ENCODE measurements around the gene WWOX.
"Not testable (repeated sequence)": the region's sequence is repeated elsewhere in the genome, so short reads cannot be mapped to it uniquely, and the experiment has no call there.

The WWOX gene

DNA sequence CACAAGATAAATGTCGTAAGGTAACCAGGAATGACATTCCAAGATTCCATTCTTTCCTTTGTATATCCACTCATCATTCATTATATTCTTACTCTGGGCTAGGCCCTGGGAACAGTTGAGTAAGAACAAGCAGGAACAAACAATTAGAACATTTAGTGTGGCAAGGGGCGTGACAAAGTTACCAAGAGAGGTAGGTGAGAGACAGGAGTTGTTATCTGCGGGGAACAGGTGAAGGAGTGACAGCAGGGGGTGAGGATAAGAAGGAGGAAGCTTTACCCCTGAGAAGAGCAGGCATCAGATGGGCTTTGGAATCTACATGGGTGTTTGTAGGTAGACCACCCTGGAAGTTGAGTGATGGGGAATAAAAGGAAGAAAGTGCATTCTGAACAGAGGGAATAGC, 568.9 kb downstream of the WWOX start:
- no peak for DNase-seq

DNA sequence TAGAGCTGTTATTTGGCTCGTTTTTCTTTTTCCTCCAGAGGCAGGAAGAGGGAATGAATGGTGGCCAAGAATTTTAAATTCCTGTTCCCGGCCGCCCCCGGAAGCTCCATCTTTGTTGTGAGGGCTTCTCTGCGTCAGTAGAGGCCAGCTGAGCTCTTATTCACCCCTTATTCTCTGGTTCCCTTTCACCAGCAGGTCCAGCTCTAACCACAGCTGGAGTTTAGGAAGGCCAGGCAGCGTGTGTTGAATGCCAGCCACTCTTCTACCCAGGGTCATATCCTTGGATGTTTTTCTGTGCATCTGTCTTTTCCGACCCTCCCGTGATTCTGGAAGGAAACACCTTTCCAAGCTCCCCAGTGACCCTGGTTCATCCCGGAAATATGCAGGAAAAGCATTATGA, 570.5 kb downstream of the WWOX start:
- DNase-seq, result no peak

- no peak for DNase-seq
These were observed 573.5 kb downstream of the WWOX start for GRCh38 chr16:78672779-78673556.

DNA sequence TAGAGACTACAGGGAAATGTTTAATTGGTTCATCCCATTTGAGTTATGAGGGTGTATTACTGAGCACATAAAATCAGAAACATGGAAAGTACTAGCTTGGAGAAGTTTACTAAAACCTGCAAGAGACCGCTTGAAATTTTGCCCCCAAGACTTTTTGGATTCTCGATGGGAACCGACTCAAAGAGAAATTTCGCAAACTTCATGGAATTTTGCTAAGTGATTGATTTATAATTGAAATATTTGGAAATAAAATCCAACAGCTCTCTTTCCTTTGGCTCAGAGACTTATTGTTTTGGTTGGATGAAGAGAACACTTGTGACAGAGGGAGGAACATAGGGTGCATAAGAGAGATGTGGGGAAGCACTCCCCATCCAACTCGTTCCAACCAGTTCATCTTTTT, 574.4 kb downstream of the WWOX start:
- DNase-seq, result no peak

DNA sequence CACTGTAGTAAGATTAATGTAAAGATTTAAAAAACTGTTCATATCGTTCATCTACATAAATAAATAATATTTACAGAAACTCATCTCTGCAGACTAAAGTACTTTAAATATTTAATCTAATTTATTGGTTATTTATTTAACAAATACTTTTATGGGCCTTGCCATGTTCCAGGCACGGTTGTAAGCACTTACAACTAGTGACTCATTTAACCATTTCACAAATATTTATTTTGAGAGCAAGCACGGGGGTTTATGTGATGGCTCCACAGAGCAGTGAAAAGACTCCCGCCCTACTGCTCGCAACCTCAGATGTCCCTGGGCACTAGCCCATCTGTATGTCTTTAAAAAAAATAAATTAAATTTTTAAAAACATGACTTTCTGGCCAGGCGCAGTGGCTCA, 575.9 kb downstream of the WWOX start:
- DNase-seq, result no peak

- no peak for DNase-seq
These were observed 576.7 kb downstream of the WWOX start for GRCh38 chr16:78675951-78676792.

DNA sequence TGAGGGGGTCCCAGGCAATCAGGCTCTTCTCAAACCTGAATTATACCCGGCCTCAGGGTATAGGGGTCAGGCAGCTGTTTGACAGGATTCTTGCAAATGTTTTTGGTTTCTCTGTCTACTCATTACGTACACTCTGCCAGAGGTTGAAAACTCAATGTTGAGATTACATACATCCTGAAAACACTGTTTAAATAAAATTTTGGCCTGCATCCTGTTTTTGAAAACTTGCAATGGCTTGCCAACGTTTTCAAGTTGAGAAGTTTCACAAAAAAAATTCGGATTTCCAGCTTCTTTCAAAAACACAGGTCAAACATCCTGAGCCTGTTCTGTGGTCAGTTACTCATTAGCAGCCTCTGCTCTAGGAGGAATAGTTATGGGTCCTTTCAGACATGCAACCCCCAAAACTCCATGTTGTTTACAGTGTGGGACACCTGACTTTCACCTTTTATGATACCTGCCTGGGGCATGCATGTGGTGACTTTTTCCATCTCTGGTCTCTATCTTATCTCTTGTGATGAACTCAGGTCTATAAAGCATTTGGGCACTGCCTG, 577.8 kb downstream of the WWOX start:
- DNase-seq, result no peak

- DNase-seq, result no peak
These were observed 580.1 kb downstream of the WWOX start for GRCh38 chr16:78679546-78679945.

GRCh38 chr16:78681743-78682142, 582.3 kb downstream of the WWOX start:
- DNase-seq, result no peak

GRCh38 chr16:78684030-78684611, 584.7 kb downstream of the WWOX start:
- DNase-seq, result no peak

GRCh38 chr16:78684655-78685375, 585.4 kb downstream of the WWOX start:
- no peak for DNase-seq

DNA sequence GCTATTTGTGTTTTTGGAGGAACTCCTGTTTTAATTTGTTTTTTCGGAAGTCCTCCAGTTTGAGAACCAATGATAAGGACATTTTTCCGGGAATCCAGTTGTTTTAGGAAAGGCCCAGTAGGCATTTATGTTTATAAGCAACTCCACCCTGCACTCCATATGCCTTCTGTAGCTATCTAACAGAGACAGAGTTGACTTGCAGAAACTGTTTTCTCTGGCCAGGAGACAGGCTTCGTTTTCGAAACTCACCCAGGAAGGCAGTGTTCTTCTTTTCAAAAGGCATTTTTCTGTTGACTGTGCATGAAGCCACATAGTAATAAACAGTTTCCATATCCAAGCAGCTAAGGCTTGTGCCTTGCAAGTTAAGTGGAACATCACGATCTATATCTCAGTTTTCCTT, 587.1 kb downstream of the WWOX start:
- no peak for DNase-seq

- DNase-seq, result peak; percentile 13 to 64
These were observed 589.6 kb downstream of the WWOX start for GRCh38 chr16:78689028-78689427.

GRCh38 chr16:78689536-78689935, 590.1 kb downstream of the WWOX start:
- peak in 1 of 2 experiments; percentile 29 for DNase-seq

- DNase-seq, result no peak
These were observed 591.1 kb downstream of the WWOX start for GRCh38 chr16:78690510-78690909.

- DNase-seq, result not testable (repeated sequence)
These were observed 592.3 kb downstream of the WWOX start for GRCh38 chr16:78691746-78692145.

DNA sequence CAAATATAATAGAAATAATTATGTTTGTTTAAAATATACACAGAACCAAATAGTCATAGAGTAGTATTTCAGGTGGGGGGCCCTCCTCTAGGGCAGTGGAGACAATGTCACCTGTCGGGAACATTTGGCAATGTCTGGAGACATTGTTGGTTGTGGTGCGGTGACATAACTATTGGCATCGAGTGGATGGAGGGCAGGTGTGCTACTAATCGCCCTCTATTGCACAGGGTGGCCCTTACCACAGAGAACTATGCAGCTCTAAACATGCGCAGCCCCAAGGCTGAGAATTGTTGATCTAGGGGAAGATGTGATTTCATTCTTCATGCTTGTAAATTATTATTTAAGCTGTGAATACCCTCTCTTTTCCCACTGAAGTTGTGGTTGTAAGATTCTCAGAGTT, 594.0 kb downstream of the WWOX start:
- no peak for DNase-seq

GRCh38 chr16:78694414-78694813, 595.0 kb downstream of the WWOX start:
- peak in 1 of 2 experiments; percentile 57 for DNase-seq

DNA sequence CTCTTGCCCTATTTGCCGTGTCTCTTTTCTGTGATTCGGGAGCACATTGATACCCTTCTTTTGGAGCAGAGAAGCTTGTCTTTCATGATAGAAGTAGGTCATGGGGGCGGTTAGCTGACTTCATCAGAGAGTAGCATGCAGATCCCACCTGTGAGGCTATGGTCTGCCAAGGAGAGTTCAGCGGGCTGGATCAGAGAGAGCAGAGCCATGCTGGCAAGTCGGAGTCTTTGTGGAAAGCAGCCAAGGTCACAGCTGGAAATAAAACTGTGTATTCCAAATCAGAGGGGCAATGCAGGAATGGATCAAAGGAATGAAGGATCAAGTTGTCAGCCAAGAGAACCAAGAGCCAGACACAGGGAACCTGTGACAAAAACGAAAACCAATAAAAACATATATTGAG, 595.9 kb downstream of the WWOX start:
- DNase-seq, result no peak

- DNase-seq, result no peak
These were observed 597.3 kb downstream of the WWOX start for GRCh38 chr16:78696797-78697196.

GRCh38 chr16:78697426-78697825, 598.0 kb downstream of the WWOX start:
- DNase-seq, result no peak

DNA sequence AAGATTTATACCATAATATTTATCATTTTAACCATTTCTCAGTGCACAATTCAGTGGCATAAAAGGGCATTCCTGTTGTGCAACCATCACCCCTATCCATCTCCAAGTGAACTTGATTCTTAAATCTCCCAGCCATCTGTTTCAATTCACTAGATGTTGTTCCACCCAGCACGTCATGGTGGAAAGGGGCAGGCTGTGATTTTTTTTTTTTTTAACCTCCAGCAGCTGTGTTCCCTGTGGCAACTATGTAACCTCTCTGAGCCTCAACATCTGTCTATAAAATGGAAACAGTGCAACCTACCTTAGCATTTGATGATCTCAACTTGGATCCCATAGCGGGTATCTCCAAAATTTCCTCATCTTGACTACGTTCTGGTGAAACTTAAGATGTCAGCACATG, 604.5 kb downstream of the WWOX start:
- DNase-seq, result peak; percentile 4 to 71

DNA sequence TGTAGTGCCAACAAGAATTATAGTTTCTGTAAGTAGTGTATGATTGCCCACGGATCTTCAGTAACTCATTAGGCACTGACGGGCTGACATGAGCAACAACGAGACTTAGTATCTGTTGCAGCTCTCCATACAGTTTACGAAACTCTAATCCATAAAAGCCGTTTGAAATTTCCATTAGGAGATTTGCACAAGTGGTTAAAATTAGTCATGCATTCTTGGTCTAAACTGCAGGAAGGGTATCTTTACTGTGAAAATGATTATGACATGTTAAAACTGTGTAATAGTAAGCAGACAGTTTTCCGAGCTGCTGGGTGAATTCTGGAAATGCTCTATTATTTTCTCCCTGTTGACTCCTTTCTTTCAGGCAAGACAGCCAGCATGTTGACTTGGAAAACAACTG, 605.0 kb downstream of the WWOX start:
- DNase-seq, result peak in 1 of 2 experiments; percentile 2

All from NCI-H524 (cell line).